ENCODE data around the gene DHODH.
A peak's percentile ranks its signal among the peaks of the same experiment; 100 is the strongest.
"Not testable (repeated sequence)": the region's sequence is repeated elsewhere in the genome, so short reads cannot be mapped to it uniquely, and the experiment has no call there.

DHODH gene

GRCh38 chr16:72050769-72051464 is 42.4 kb downstream of the DHODH start:
- H3K9me3 ChIP-seq: peaks cover 26% of the 10 kb centered on the region

DNA sequence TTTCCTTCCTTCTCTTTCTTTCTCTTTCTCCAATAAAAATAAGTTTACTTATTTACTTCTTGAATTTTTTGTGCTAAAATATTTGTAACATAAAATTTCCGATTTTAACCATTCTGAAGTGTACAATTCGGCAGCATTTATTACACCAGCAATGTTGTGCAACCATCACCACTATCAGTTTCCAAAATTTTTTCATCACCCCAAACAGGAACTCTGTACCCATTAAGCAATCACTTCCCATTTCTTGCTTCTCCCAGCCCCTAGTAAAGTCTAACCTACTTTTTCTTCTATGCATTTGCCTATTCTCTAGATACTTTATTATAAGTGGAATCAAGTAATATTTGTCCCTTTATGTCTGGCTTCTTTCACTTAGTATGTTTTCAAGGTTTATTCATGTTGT is 43.3 kb downstream of the DHODH start:
- Histone ChIP-seq H3K4me3 (no peak overlapping the region), H3K9me3 (peaks cover 26% of the 10 kb centered on the region), H3K4me2 (no peak overlapping the region), H3K9ac (no peak overlapping the region), H3K36me3 (0 out of 2 replicates have a peak, but pooled peaks cover 4% of the 10 kb centered on the region), H3K27ac (no peak overlapping the region), H3K4me1 (no peaks in the 10 kb centered on the region), H3K27me3 (no peaks in the 10 kb centered on the region), H4K20me1 (no peaks in the 10 kb centered on the region)
- no peak for TF ChIP-seq Cebpa-rat (IDR thresholded peaks at IDR 0.05)

More at GRCh38 chr16:72050769-72051464, 42.4 kb downstream of the DHODH start:
- Histone ChIP-seq H3K9ac (no peak overlapping the region), H3K36me3 (0 out of 2 replicates have a peak, but pooled peaks cover 4% of the 10 kb centered on the region), H4K20me1 (no peaks in the 10 kb centered on the region), H3K27ac (no peak overlapping the region), H3K4me2 (no peak overlapping the region), H3K4me3 (no peak overlapping the region), H3K4me1 (no peaks in the 10 kb centered on the region), H3K27me3 (no peaks in the 10 kb centered on the region)
- TF ChIP-seq Cebpa-rat (IDR thresholded peaks at IDR 0.05): no peak

DNA sequence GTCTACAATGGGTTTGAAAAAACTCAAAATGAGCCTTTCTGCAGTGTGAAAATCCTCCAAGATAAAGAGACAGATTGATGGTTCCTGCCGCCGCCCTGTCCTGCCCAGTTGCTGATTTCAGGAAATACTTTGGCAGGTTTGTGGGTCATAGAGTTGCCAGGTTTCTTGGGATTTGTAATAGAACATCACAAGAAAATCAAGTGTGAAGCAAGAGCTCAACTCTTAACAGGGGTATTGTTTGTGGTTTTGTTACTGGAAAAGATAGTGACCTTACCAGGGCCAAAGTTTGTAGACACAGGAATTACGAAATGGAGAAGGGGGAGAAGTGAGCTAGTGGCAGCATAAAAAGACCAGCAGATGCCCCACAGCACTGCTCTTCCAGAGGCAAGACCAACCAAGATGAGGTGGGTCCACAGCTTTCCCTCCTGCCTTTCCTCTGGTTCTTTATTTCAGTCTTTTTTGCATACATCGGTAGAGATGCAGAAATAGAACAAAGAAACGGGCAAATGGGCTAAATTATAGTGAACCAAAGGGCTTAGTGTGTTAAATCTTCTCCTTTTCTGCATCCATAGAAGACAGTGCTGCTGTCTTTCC is 45.8 kb downstream of the DHODH start, which contains the start of gene HP:
TSS of gene HP (plus strand) at position 252 of the 594 bp plus-strand sequence. CDS start at position 400, 148 bp downstream.
- not testable (repeated sequence) for H3K9ac ChIP-seq, H3K27ac ChIP-seq

GRCh38 chr16:72055911-72056310 is 47.4 kb downstream of the DHODH start:
- Histone ChIP-seq H3K9me3 (no peaks in the 10 kb centered on the region; the same call in 1 of the 2 replicates), H3K27me3 (no peaks in the 10 kb centered on the region), H3K36me3 (no peaks in the 10 kb centered on the region), H3K27ac (no peak overlapping the region), H3K9ac (no peak overlapping the region), H3K4me1 (no peaks in the 10 kb centered on the region), H3K4me2 (no peak overlapping the region), H4K20me1 (no peaks in the 10 kb centered on the region), H3K4me3 (no peak overlapping the region)
- no peak for TF ChIP-seq Cebpa-rat (IDR thresholded peaks at IDR 0.05)

More for the DNA sequence above, 45.8 kb downstream of the DHODH start, which contains the start of gene HP:
- H3K4me2 ChIP-seq, H3K4me3 ChIP-seq, H4K20me1 ChIP-seq, H3K36me3 ChIP-seq, H3K27me3 ChIP-seq, H3K4me1 ChIP-seq: not testable (repeated sequence)
- peaks cover 16% of the 10 kb centered on the region for H3K9me3 ChIP-seq

DNA sequence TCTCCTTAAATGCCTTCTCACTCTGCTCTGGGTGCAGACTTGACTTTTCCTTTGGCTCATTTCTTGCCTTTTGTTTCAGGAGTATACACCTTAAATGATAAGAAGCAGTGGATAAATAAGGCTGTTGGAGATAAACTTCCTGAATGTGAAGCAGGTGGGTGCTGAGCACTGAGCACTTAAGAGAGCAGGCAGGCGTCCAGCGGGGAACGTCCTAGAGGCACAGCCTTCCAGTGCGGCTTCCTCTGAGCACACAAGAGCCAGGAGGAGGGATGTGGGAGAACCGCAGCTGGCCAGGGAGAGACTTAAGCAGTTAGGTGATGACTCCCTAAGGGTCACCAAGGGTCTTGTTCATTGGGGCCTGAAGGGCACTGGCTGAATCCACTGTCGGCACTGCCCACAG is 48.8 kb downstream of the DHODH start:
- not testable (repeated sequence) for H3K9ac ChIP-seq, H3K36me3 ChIP-seq, H3K4me1 ChIP-seq, H3K4me3 ChIP-seq, H4K20me1 ChIP-seq, H3K27me3 ChIP-seq, H3K9me3 ChIP-seq, H3K4me2 ChIP-seq, H3K27ac ChIP-seq

GRCh38 chr16:72059060-72059459 is 50.5 kb downstream of the DHODH start:
- H3K4me2 ChIP-seq, H3K36me3 ChIP-seq, H3K27ac ChIP-seq, H3K4me3 ChIP-seq, H3K9me3 ChIP-seq, H3K4me1 ChIP-seq, H4K20me1 ChIP-seq, H3K9ac ChIP-seq, H3K27me3 ChIP-seq: not testable (repeated sequence)

DNA sequence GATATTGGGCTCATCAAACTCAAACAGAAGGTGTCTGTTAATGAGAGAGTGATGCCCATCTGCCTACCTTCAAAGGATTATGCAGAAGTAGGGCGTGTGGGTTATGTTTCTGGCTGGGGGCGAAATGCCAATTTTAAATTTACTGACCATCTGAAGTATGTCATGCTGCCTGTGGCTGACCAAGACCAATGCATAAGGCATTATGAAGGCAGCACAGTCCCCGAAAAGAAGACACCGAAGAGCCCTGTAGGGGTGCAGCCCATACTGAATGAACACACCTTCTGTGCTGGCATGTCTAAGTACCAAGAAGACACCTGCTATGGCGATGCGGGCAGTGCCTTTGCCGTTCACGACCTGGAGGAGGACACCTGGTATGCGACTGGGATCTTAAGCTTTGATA is 51.9 kb downstream of the DHODH start:
- Histone ChIP-seq H3K36me3 (0 out of 2 replicates have a peak, but pooled peaks cover 8% of the 10 kb centered on the region), H3K27ac (no peak overlapping the region), H3K27me3 (no peaks in the 10 kb centered on the region), H3K9ac (no peak overlapping the region), H4K20me1 (no peaks in the 10 kb centered on the region), H3K4me2 (no peak overlapping the region), H3K9me3 (no peaks in the 10 kb centered on the region), H3K4me1 (no peaks in the 10 kb centered on the region), H3K4me3 (no peak overlapping the region)
- no peak for TF ChIP-seq Cebpa-rat (IDR thresholded peaks at IDR 0.05)

DNA sequence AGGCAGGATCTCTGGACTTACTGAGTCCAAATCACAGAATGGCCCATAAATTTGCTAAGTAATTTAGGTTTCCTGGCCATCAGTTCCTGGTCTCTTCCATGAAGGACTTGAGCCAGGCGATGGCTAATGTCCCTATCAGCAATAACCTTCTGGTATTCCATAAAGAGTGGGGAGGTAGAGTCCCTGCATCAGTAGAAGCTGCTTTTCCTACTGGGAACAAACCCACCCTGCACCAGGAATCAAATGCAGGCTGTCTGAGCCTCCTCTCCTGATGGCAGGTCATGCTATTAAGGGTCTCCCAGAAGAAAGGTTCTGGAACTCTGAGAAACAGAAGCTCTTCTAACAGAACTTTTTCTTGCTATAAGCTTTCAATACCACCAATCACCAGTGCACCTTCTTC is 53.0 kb downstream of the DHODH start:
- Histone ChIP-seq H3K4me1 (no peaks in the 10 kb centered on the region), H3K9ac (no peak overlapping the region), H3K27ac (no peak overlapping the region), H3K4me3 (no peak overlapping the region), H3K36me3 (0 out of 2 replicates have a peak, but pooled peaks cover 8% of the 10 kb centered on the region), H4K20me1 (no peaks in the 10 kb centered on the region), H3K27me3 (no peaks in the 10 kb centered on the region), H3K4me2 (no peak overlapping the region), H3K9me3 (no peaks in the 10 kb centered on the region)
- no peak for TF ChIP-seq Cebpa-rat (IDR thresholded peaks at IDR 0.05)

DNA sequence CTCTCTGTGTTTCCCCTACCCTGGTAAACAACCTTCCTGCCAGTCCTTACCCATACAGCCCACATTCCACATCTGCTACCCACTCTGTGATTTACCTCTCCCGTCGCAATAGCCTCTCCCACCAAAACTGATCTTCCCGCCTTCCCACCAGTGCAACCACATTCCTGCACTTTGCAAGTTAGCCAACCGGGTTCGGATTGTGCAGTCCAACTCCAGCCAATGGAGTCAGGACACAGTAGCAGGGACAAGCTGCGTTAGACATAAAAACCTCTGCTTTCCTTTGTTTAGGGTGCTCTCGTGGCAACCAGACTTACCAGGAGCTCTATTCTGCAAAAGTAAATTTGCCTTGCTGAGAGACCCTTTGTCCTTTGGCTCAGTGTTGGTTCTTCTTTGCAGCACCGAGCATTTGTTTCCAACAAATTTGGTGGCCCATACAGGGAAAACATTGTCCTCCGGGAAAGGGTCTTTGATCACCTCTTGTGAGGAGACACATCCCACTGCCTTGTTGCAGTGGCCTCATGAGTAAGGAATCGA is 55.9 kb downstream of the DHODH start:
- Histone ChIP-seq H4K20me1 (no peaks in the 10 kb centered on the region), H3K27ac (no peak overlapping the region), H3K27me3 (no peaks in the 10 kb centered on the region), H3K4me1 (0 out of 2 replicates have a peak, but pooled peaks cover 4% of the 10 kb centered on the region), H3K4me2 (no peak overlapping the region), H3K36me3 (0 out of 2 replicates have a peak, but pooled peaks cover 8% of the 10 kb centered on the region), H3K9me3 (no peaks in the 10 kb centered on the region), H3K4me3 (no peak overlapping the region), H3K9ac (no peak overlapping the region)
- no peak for TF ChIP-seq Cebpa-rat (IDR thresholded peaks at IDR 0.05)

- H3K9me3 ChIP-seq: no peaks in the 10 kb centered on the region
- no peak overlapping the region for H3K4me3 ChIP-seq
- peak overlapping the region; percentile 8; the same call in 1 of the 2 replicates for H3K9ac ChIP-seq
- no peak overlapping the region for H3K4me2 ChIP-seq
- H3K4me1 ChIP-seq: 0 out of 2 replicates have a peak, but pooled peaks cover 4% of the 10 kb centered on the region
- H3K27ac ChIP-seq: no peak overlapping the region
- no peak for TF ChIP-seq Cebpa-rat (IDR thresholded peaks at IDR 0.05)
- no peaks in the 10 kb centered on the region for H4K20me1 ChIP-seq
- no peaks in the 10 kb centered on the region for H3K27me3 ChIP-seq
- H3K36me3 ChIP-seq: 0 out of 2 replicates have a peak, but pooled peaks cover 8% of the 10 kb centered on the region
These were observed 58.2 kb downstream of the DHODH start for GRCh38 chr16:72066747-72067146.
